GM19438 (cell line): ENCODE results near the gene SARDH.

ENCODE experiments used
- ATAC-seq: cut with Tn5 transposase; IDR thresholded peaks from one replicate; pipeline ENCODE4 v1.9.1; 2021; ENCODE audit warnings: low read depth; ENCODE audit not compliant: unreplicated experiment

The SARDH gene

GRCh38 chr9:133717113-133718031, 20.8 kb downstream of the SARDH start:
- no peak for ATAC-seq

- no peak for ATAC-seq
These were observed 21.5 kb downstream of the SARDH start for GRCh38 chr9:133716564-133717112.

DNA sequence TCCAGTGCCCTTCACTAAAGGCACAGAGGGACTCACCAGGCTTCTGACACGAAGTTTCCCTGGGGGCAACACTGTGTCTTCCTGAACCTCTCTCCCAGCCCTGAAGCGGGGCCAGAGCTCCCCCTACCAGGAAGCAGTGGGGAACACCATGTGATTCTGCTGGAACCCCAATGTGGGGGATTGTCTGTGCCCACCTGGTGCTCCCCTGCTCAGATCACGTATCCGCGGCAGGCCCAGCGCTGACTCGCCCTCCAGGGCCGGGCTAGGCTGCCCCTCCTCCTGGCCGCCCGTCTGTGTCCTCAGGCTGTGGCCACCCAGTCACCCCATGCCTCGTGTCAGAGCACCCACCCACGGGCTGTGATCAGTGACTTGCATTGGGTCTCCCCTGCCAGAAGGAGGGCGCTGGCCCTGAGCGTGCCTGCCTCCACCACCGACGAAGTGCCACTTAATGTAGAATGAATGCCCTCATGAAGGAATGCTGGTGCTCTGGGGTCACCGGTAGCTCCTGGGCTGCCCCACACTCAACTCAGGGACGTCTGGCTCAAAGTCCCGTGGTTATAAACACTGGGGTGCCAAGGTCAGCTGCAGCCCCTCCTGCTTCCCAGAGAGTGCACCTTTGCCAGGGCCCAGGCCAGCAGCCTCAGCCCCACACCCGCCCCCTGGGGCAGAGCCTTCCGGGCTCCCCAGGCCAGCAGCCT, 22.1 kb downstream of the SARDH start:
- no peak for ATAC-seq

- no peak for ATAC-seq
These were observed 22.8 kb downstream of the SARDH start for GRCh38 chr9:133715295-133715865.

- no peak for ATAC-seq
These were observed 23.4 kb downstream of the SARDH start for GRCh38 chr9:133714606-133715294.

- no peak for ATAC-seq
These were observed 24.1 kb downstream of the SARDH start for GRCh38 chr9:133713960-133714495.

GRCh38 chr9:133713150-133713959, 24.8 kb downstream of the SARDH start:
- ATAC-seq: no peak

DNA sequence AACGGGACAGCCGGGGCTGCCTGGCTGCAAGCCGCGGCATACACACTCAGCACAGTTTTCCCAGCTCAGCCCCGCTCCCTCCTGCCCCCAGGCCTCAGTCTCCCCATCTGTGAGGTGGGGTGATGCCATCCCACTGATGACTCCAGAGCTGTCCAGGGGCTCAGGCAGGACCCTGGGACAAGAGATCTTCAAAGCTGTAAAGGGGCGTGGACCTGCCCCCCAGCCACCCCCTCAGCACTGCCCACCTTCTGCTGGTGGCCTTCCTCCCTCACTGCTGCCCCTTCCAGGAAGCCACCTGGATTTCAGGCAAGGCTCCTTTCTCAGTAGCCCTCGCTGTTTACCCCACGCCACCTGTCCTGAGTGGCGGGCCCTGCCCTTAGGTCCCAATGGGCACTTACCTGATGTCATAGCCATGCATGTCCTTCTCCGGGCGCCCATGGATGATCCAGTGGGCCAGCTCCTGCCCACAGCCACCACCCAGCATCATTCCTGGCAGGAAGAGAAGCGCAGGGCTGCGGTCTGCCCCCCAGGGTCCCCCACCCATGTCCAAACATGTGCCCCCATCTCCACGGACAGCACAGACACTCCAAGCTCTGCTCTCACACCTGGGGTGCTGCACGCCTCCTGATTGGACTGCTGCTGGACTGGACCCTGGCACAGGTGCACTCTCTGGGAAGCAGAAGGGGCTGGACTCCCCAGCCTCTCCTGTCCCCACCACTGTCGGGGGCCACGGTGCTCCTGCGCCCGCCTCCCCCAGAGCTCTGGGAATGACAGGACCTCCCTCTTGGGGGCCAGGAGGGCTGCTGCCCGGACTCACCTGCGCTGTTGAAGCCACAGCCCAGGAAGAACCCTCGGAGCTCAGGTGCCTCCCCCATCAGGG, 25.7 kb downstream of the SARDH start:
- ATAC-seq: no peak

GRCh38 chr9:133711428-133712220, 26.5 kb downstream of the SARDH start:
- ATAC-seq: no peak

GRCh38 chr9:133710661-133711427, 27.3 kb downstream of the SARDH start:
- ATAC-seq: no peak

DNA sequence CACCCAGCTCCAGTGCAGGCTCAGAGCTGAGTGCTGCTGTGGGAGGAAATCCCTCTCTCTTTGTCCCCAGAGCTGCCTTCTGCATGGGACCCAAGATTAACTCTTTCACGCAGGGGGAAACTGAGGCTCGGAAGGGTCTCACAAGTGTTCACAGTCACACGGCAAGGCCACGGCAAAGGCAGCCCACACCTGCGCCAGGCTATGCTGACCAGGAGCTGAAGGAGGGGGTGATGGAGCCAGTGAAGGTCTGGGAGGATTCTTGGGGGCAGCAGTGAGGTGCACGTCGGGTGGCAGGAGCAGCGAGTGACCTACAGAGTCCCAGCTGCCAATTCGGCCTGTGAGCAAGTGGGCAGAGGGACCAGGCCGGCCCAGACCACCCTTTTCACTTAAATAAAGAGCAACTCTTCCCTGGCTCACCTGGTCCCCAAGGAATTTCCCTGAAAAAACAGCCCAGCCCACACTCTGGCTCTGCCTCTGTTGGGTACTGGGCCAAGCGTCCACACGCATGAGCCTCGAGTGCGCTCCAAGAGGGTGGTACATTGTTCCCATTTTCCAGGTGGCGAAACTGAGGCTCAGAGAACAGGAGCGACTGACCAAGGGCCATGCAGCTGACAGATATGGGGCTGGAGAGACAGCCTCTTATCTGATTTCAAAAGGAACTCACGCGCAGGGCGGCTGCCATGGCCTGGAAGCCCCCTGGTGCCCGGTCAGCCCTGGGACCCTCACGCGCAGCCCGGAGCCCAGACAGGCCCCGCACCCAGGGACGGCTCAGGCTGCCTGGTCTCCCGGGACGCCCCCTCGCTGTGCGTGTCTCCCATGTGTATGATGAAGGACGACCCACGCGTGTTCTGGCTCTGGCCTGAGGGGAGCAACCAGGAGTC, 28.2 kb downstream of the SARDH start:
- ATAC-seq: no peak

- ATAC-seq: no peak
These were observed 29.0 kb downstream of the SARDH start for GRCh38 chr9:133709015-133709611.

DNA sequence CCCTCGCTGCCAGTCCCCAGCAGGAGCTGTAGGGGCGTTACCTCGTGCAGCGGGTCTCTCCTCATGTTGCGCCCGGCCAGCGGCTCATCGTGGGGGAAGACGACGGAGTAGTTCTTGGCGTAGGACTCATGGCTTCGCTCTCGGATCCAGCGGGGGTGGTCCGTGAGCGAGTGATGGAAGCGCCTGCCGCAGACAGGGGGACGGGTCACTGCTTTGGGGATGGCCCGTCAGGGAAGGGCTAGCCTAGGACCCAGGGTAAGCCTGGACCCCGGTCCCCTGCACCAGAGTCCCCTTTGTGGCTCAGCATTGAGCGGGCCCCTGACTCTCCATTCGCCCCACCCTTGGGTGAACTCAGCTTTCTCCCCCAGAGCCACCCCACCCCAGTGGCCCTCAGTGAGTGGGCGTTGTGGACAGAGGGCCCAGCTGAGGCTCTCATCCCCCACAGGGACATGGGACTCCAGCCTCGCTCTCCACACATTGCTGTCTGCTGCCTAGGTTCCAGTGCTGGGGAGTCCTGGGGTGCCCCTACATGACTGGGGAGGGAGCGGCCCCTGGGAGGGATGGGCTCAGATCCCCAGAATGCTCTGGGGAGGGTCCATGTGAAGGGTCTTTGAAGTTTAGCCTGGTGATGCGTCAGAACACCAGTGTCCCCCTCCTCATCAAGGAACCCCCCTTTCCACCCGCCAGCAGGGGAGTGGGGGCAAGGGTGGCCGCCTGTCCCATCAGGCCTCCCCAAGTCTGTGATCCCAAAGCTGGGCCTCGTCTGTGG, 29.7 kb downstream of the SARDH start:
- no peak for ATAC-seq

DNA sequence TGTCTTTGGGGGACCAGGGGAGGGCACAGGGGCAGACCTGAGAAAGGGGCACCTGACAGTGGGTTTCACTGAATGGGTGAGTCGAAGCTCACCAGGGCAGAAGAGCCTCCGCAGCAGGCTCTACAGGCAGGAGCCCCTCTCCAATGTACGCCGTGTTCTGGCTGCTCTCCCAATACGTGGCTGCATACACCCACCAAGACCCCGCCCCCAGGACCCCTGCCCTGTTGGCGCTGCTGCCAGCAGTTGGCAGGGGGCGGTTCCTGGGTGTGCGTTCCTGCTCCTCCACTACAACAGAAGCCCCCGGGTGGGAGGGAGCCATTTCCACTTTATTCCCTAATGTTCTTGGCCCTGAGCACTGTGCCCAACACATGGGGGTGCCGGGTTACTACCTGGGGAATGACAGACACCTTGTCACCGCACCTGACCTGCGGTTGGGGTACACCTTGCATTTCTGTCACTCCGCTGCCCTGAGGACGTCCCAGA, 30.3 kb downstream of the SARDH start:
- ATAC-seq: no peak
